NCI-H82 treated with DMSO at 0.1 percent for 48 hours (cell line): ENCODE measurements around the gene SLC10A3.

Experiments used
- DNase-seq: peaks from one replicate; lab custom pipeline; 2025; ENCODE audit not compliant: unreplicated experiment; lab: John Stamatoyannopoulos, UW

The SLC10A3 gene

GRCh38 chrX:154484255-154485149, 5.9 kb downstream of the SLC10A3 start:
- DNase-seq, result no peak

- no peak for DNase-seq
Measured at GRCh38 chrX:154483325-154483724, 7.1 kb downstream of the SLC10A3 start.

- DNase-seq, result no peak
Measured at GRCh38 chrX:154482786-154483185, 7.6 kb downstream of the SLC10A3 start.

GRCh38 chrX:154481911-154482601, 8.4 kb downstream of the SLC10A3 start:
- no peak for DNase-seq

- DNase-seq, result no peak
Measured at GRCh38 chrX:154481195-154481594, 9.2 kb downstream of the SLC10A3 start.

DNA sequence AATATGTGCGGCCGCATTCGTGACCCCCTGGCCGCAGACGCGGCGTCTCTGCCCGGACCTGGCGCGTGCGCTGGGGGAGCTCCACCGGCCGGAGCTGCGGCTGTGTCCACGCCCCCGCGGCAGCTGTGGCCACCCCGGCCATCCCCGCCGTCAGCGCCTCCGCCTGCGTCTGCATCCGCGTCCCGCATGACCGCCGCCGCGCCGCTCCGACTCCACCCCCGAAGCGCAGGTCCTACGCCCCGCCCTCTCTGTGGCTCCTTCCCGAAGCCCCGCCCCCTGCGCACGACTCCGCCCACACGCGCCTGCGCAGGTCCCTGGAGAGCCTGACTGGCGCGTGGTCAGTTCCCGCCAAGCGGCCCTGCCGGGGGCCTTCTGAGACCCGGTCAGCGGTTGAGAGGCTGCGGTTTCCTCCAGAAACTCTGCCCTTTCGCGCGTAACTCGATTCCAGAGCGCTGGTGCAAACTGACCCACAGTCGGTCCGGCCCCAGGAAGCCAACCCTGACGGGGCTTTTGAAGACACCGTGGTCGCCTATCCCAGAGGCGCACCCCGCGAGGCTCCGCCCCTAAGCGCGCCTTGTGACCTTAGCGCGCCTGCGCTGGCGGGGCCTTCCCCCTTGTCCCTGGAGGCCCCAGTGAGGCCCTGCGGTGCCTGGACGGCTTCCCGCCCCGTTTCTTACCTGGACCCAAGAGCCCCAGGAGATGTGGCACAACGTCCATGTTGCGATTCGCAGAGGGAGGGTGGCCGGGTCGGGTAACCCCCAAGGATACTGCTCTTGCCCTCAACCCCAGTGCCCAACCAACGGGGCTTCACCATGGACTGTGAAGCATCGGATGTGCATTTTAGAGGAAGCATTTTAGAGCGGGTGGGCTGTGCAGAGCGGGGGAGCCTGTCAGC, 11.5 kb downstream of the SLC10A3 start, which contains the start of gene LAGE3:
Gene LAGE3, minus strand, starts transcription at position 554 of the 895 bp plus-strand sequence. Its CDS starts 366 bp downstream, at position 188.
- DNase-seq, result peak; percentile 44

DNA sequence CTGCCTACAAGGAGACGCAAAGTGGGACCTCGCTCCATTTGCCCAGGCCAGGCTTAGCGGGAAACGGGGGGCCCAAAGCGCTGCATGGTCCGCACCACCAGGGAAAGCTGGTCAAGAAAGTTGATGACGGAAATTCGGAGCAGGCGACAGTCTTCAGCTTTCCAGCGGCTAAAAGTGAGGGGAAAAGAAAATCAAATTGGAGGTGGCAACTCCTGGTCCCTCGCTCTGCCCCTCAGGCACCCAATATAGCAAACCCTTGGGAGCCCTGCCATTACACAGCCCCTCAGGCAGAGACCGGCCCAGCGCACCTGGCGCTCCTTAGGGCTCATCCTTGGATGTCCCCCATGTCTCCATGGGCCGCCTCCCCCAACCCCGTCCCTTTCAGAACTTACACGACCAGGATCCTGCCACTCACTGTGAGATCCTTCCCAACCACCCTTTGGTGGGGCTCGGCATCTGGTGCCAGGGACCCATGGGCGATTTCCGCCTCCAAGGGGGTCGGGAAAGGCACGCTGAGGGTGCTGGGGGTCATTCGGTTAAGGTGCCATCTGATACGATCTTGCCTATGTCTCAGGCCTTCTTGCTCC, 12.4 kb downstream of the SLC10A3 start:
- no peak for DNase-seq

- DNase-seq, result no peak
Measured at GRCh38 chrX:154476821-154477220, 13.6 kb downstream of the SLC10A3 start.

- DNase-seq, result no peak
Measured at GRCh38 chrX:154473683-154474082, 16.7 kb downstream of the SLC10A3 start.

DNA sequence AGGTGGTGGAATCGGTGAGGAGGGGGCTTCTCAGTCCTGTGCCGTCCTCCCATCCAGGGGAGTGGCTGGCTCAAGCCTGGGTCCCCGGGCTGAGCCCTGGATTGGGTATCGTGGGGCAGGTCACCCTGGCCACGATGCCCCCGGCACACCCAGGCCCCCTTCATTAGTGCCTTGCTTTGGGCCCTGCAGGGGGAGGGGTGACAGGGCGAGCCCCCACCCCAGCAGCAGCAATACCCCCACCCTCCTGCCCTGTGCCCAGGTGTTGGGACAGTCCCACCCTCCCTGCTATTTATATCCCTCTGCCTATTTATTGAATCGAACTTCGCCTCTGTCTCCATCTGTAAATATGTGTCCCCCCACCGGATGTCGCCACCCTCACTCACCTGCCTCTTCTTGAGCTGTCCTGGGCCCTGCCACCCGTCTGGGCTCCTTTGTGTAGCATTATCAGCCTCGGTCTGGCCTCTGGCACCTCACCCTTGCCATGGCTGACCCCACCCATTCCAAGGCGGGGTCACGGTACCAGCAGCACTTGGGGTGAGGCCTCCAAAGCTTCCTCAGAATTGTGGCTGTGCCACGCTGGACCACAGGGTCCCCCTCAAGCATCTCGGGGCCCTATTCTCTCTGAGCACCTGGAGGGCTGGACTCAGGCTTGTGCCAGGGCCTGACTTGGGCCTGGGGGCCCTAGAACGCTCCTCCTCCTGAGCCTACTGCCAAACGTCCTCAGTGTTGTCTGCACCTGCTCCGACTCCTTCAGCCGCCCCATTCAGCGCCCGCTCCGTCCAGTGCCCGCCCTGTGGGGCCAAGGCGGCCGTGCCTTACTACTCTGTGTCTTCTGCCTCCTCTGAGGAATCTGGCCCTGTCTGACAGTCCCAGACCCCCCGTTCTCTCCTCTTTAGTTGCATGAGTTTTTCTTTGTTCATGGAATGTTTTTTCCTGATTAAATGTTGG, 17.5 kb downstream of the SLC10A3 start:
- no peak for DNase-seq

DNA sequence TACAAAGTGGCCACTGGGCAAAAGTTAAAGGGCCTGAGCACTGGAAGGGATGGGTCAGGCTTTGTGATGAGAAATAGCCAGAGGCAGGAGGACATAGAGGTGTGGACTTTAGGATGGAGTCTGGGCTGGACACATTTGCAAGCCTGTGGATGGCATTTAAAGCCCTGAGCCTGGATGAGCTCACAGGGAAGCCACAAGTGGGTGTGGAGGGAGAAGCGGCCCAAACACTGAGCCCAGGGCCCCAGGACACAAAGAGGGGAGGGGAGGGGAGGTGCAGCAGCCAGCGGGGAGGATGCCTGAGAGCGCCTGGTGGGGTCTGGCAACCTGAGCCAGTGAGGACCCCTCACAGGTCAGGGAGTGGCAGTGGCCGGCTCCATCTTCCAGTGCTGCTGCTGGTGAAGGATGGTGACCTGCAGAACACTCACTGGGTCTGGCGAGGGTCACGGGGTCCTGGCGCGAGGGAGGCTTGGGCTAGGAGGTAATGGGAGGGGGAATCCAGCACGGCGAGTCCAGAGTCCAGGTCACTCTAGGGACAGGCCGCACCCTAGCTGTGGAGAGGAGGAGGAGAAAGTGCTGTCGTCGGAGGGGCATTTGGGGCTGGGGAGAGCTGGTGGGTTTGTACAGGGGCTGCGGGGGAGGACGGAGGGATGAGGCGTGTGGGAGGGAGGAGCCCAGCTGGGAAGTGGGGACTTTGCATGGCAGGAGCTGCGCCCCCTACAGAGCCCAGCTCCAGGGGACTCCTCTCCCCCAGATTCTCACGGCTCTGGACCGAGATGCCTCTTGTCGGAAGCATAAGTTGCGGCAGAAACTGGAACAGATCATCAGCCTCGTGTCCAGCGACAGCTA, 18.4 kb downstream of the SLC10A3 start:
- no peak for DNase-seq

DNA sequence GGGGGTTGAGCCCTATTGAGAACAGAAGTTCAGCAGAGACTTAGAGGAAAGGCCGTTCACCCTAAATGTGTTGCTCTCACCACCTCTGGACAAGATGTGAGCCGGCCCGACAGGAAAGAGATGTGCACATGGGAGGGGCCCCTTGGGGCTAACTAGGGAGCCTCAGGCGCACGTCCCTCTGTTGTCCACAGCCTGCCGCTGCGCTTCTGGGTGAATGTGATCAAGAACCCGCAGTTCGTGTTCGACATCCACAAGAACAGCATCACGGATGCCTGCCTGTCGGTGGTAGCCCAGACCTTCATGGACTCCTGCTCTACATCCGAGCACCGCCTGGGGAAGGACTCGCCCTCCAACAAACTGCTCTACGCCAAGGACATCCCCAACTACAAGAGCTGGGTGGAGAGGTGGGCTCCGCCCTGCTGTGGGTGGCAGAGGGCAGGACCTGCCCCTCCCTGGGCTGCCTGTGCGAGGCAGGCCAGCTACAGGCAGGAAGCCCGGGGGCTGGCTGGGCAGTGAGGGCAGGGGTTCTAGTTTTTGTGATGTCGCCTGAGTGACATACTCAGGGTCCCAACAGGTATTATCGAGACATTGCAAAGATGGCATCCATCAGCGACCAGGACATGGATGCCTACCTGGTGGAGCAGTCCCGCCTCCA, 19.4 kb downstream of the SLC10A3 start:
- no peak for DNase-seq

DNA sequence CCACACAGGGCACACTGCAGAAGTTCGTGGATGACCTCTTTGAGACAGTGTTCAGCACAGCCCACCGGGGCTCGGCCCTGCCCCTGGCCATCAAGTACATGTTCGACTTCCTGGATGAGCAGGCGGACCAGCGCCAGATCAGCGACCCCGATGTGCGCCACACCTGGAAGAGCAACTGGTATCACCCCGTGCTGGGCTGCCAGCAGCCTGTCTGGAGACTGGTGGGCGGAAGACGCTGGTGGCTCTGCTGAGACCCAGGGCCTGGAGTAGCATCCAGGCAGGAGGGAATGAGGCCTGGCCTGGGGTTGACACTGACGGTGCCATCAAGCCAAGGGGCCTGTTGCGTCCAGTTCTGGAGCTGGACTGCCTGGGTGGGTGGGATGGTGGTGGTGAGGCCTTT, 20.0 kb downstream of the SLC10A3 start:
- DNase-seq, result no peak

DNA sequence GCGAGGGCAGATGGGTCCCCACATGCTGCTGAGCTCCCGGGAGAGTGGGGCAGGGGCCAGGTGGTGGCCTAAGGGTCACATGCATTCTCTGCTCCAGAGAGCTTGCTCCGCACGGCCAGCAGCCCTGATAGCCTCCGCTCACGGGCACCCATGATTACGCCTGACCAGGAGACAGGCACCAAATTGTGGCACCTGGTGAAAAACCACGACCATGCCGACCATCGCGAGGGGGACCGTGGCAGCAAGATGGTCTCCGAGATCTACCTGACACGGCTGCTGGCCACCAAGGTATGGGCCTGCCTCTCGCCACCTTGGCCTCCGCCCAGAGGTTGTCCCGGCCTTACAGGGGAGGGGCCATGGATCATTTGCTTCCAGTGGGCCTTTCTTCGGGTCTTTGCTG, 20.5 kb downstream of the SLC10A3 start:
- DNase-seq, result no peak

GRCh38 chrX:154469114-154469513, 21.3 kb downstream of the SLC10A3 start:
- no peak for DNase-seq

- no peak for DNase-seq
Measured at GRCh38 chrX:154468217-154468616, 22.2 kb downstream of the SLC10A3 start.

DNA sequence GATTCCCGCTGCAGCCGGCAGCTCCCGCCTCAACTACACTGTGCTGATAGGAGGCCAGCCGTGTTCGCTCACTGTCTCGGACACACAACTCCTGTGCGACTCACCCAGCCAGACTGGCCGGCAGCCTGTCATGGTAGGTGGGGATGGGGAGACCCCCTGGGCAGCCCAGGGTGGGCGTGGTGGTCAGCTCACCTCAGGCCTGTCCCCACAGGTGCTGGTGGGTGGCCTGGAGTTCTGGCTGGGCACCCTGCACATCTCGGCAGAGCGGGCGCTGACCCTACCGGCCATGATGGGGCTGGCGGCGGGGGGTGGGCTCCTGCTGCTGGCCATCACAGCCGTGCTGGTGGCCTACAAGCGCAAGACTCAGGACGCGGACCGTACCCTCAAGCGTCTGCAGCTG, 22.9 kb downstream of the SLC10A3 start:
- DNase-seq, result no peak

DNA sequence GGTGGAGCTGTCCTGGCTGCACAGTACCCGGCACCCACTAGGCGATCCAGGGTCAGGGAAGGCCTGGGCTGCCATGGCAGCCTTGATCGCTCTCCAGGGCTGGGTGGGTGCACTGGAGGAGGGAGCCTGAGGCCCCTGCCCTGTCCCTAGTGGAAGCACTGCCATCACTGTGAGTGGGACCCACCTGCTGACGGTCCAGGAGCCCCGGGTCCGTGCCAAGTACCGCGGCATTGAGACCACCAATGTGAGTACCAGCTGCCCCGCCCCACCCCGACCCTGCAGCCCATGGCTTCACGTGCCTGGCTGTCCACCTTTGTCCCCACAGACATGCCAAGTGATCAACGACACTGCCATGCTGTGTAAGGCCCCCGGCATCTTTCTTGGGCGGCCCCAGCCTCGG, 23.5 kb downstream of the SLC10A3 start:
- DNase-seq, result no peak
